ENCODE data around the gene SATB1.

Gene SATB1

GRCh38 chr3:18446149-18446825, 21.1 kb upstream of the SATB1 start:
- no peak for TF ChIP-seq CTCF (IDR thresholded peaks at IDR 0.05; ENCODE audit: control extremely low read depth, extremely low read depth, low read depth, missing control alignments)
- ChIA-PET CTCF (no interaction called here), POLR2A (interaction anchor here (0.5 kb wide), 1 partner anchor 1629 kb away, joined by 3 read pairs; no protein-coding TSS in a partner anchor)
- no peak for DNase-seq (ENCODE audit: extremely low spot score)

GRCh38 chr3:18445401-18446148, 20.4 kb upstream of the SATB1 start:
- POLR2A ChIA-PET: interaction anchor here (0.5 kb wide), 1 partner anchor 1630 kb away, joined by 3 read pairs; no protein-coding TSS in a partner anchor
- no peak for DNase-seq (ENCODE audit: extremely low spot score)
- TF ChIP-seq CTCF (IDR thresholded peaks at IDR 0.05; ENCODE audit: control extremely low read depth, extremely low read depth, low read depth, missing control alignments): no peak
- CTCF ChIA-PET: interaction anchor here (1.1 kb wide), 1 partner anchor 15 kb away, joined by 3 read pairs; no protein-coding TSS in a partner anchor

GRCh38 chr3:18444595-18445400, 19.7 kb upstream of the SATB1 start:
- ChIA-PET CTCF (interaction anchor here (1.1 kb wide), 1 partner anchor 15 kb away, joined by 3 read pairs; no protein-coding TSS in a partner anchor), POLR2A (no interaction called here)
- peak; percentile 74 for DNase-seq (ENCODE audit: extremely low spot score)
- TF ChIP-seq CTCF (IDR thresholded peaks at IDR 0.05; ENCODE audit: control extremely low read depth, extremely low read depth, low read depth, missing control alignments): peak; percentile 28

- POLR2A ChIA-PET: no interaction called here
- peak; percentile 15 for DNase-seq (ENCODE audit: extremely low spot score)
- no peak for TF ChIP-seq CTCF (IDR thresholded peaks at IDR 0.05; ENCODE audit: control extremely low read depth, extremely low read depth, low read depth, missing control alignments)
- CTCF ChIA-PET: interaction anchor here (1.1 kb wide), 1 partner anchor 14 kb away, joined by 3 read pairs; no protein-coding TSS in a partner anchor
These were observed 18.8 kb upstream of the SATB1 start for GRCh38 chr3:18443665-18444594.

GRCh38 chr3:18442756-18443664, 17.9 kb upstream of the SATB1 start:
- no peak for TF ChIP-seq CTCF (IDR thresholded peaks at IDR 0.05; ENCODE audit: control extremely low read depth, extremely low read depth, low read depth, missing control alignments)
- POLR2A ChIA-PET: no interaction called here
- CTCF ChIA-PET: no interaction called here
- no peak for DNase-seq (ENCODE audit: extremely low spot score)

Data from GM10248 (cell line).